Stimulated activated naive CD8-positive, alpha-beta T cell treated with anti-CD3 and anti-CD28 coated beads, Interleukin-15, Interleukin-2, amounts not matched to agents 100 ng/mL and 50 ng/mL, for 24 hours (primary cell): ENCODE results near the gene LRCOL1.

Experiments
- H3K27ac Mint-ChIP-seq: one replicate; pipeline ENCODE4 v1.8.0; 2021; ENCODE audit warnings: mild to moderate bottlenecking, mixed read lengths
- H3K27me3 Mint-ChIP-seq: one replicate; pipeline ENCODE4 v1.8.0; 2021; ENCODE audit warnings: mixed read lengths
- H3K36me3 Mint-ChIP-seq: one replicate; pipeline ENCODE4 v1.8.0; 2021; ENCODE audit warnings: low read depth, mixed read lengths
- H3K4me1 Mint-ChIP-seq: one replicate; pipeline ENCODE4 v1.8.0; 2021; ENCODE audit warnings: low read depth, mixed read lengths
- H3K4me3 Mint-ChIP-seq: one replicate; pipeline ENCODE4 v1.8.0; 2021; ENCODE audit warnings: mild to moderate bottlenecking, mixed read lengths
- H3K9me3 Mint-ChIP-seq: one replicate; pipeline ENCODE4 v1.8.0; 2021; ENCODE audit warnings: mixed read lengths

Gene LRCOL1

GRCh38 chr12:132566516-132567131 is 43.8 kb downstream of the LRCOL1 start:
- Mint-ChIP-seq H3K4me3 (no peak overlapping the region), H3K27me3 (no peaks in the 10 kb centered on the region), H3K9me3 (no peaks in the 10 kb centered on the region), H3K27ac (no peak overlapping the region), H3K4me1 (peaks cover 4% of the 10 kb centered on the region), H3K36me3 (peaks cover 4% of the 10 kb centered on the region)

DNA sequence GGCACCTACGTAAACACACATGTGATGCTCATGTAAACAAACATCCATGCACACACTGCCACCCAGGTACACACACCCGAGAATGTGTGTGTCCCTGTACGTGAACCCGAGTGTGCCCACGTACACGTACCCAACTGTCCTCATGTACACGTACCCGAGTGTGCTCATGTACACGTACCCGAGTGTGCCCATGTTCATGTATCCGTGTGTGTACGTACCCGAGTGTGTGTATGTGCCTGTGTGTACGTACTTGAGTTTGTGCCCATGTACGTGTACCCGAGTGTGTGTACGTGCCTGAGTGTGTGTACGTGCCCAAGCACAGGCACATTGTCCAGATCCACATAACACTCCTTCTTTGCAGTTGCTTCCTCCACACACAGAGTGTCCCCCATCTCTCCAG is 45.0 kb downstream of the LRCOL1 start:
- Mint-ChIP-seq H3K27ac (no peak overlapping the region), H3K36me3 (peaks cover 4% of the 10 kb centered on the region)

GRCh38 chr12:132563911-132564310 is 46.5 kb downstream of the LRCOL1 start:
- peaks cover 13% of the 10 kb centered on the region for H3K4me1 Mint-ChIP-seq

More for the DNA sequence above, 45.0 kb downstream of the LRCOL1 start:
- H3K27me3 Mint-ChIP-seq, result no peaks in the 10 kb centered on the region
- H3K4me3 Mint-ChIP-seq, result no peak overlapping the region
- H3K4me1 Mint-ChIP-seq, result peaks cover 7% of the 10 kb centered on the region
- no peaks in the 10 kb centered on the region for H3K9me3 Mint-ChIP-seq

DNA sequence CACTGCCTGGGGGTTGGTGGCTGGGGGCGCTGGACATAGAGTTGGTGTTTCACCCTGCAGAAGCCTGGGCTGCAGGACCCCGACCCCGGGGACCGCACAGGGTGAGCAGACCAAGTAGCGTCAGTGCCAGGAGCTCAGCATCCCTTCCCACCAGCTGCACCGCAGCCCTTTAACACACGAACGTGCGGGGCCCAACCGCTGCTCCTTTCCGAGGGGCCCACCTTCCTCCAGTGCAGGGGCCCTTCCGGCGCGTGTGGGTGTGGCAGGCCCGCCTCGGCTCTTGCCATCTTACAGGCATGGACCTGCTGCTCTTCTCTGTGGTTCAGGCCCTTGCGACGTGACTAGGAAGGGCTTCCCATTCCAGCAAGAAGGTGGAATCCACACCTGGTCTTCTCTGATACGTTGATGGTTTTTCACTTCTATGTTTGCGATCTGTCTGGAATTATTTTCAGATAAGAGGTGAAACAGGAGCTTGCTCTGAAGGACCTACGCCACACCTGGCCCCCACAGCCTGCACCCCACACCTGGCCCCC is 47.8 kb downstream of the LRCOL1 start:
- Mint-ChIP-seq H3K4me1 (peaks cover 22% of the 10 kb centered on the region), H3K27ac (no peak overlapping the region), H3K36me3 (peaks cover 4% of the 10 kb centered on the region), H3K9me3 (no peaks in the 10 kb centered on the region), H3K4me3 (no peak overlapping the region), H3K27me3 (peaks cover 6% of the 10 kb centered on the region)

More at GRCh38 chr12:132563911-132564310, 46.5 kb downstream of the LRCOL1 start:
- H3K27ac Mint-ChIP-seq, result no peak overlapping the region
- H3K27me3 Mint-ChIP-seq, result peaks cover 4% of the 10 kb centered on the region
- no peaks in the 10 kb centered on the region for H3K9me3 Mint-ChIP-seq
- no peak overlapping the region for H3K4me3 Mint-ChIP-seq
- H3K36me3 Mint-ChIP-seq, result peaks cover 4% of the 10 kb centered on the region

DNA sequence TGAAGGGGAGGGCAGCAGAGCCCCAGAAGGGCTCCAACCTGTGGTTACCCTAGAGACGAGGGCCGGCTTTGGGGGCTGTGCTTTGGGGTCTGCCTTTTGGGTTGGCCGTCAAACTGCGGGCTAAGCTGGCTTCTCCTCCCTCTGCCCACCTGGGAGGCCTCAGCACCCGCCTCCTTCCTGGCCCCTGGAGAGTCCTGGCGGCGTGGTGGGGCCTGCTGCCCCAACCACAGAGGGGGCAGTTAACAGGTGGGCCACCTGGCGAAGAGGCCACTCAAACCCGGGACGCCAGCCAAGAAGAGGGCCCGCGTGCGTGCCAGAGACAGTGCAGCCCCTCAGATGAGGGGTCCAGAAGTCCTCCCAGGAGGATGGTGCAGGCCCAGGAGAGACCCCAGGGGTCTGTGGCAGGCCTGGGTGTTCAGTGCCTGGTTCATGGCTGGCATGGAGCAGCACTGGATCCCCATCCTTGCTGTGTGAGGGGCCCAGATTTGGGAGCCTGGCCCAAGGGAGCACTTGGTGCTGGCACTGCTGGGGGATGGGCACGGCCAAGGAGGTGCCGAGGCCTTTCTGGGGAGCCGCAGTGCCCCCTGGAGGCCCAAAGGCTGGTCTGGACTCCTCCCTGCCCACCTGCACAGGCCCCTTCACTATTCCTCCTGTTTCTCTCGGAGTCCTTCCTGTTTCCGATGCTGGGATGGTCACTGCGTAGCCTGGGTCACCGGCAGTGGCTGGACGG is 48.8 kb downstream of the LRCOL1 start:
- Mint-ChIP-seq H3K9me3 (no peaks in the 10 kb centered on the region), H3K27ac (no peak overlapping the region), H3K4me1 (peaks cover 22% of the 10 kb centered on the region)

GRCh38 chr12:132560614-132561426 is 49.6 kb downstream of the LRCOL1 start:
- Mint-ChIP-seq H3K9me3 (no peaks in the 10 kb centered on the region), H3K27ac (peak overlapping the region; percentile 31), H3K4me3 (peak overlapping the region; percentile 79), H3K4me1 (peaks cover 22% of the 10 kb centered on the region), H3K27me3 (peaks cover 6% of the 10 kb centered on the region), H3K36me3 (peaks cover 4% of the 10 kb centered on the region)

More for the DNA sequence above, 48.8 kb downstream of the LRCOL1 start:
- H3K27me3 Mint-ChIP-seq, result peaks cover 6% of the 10 kb centered on the region
- H3K36me3 Mint-ChIP-seq, result peaks cover 4% of the 10 kb centered on the region
- H3K4me3 Mint-ChIP-seq, result peak overlapping the region; percentile 79

- Mint-ChIP-seq H3K27me3 (peaks cover 6% of the 10 kb centered on the region), H3K9me3 (no peaks in the 10 kb centered on the region), H3K4me3 (peak overlapping the region; percentile 79), H3K27ac (no peak overlapping the region), H3K36me3 (peaks cover 4% of the 10 kb centered on the region), H3K4me1 (peaks cover 22% of the 10 kb centered on the region)
These were observed 50.1 kb downstream of the LRCOL1 start for GRCh38 chr12:132560364-132560613.

GRCh38 chr12:132559652-132560363 is 50.6 kb downstream of the LRCOL1 start:
- peak overlapping the region; percentile 70 for H3K4me3 Mint-ChIP-seq
- peaks cover 6% of the 10 kb centered on the region for H3K27me3 Mint-ChIP-seq
- no peaks in the 10 kb centered on the region for H3K9me3 Mint-ChIP-seq
- no peak overlapping the region for H3K27ac Mint-ChIP-seq
- peaks cover 22% of the 10 kb centered on the region for H3K4me1 Mint-ChIP-seq
- H3K36me3 Mint-ChIP-seq, result peaks cover 4% of the 10 kb centered on the region

DNA sequence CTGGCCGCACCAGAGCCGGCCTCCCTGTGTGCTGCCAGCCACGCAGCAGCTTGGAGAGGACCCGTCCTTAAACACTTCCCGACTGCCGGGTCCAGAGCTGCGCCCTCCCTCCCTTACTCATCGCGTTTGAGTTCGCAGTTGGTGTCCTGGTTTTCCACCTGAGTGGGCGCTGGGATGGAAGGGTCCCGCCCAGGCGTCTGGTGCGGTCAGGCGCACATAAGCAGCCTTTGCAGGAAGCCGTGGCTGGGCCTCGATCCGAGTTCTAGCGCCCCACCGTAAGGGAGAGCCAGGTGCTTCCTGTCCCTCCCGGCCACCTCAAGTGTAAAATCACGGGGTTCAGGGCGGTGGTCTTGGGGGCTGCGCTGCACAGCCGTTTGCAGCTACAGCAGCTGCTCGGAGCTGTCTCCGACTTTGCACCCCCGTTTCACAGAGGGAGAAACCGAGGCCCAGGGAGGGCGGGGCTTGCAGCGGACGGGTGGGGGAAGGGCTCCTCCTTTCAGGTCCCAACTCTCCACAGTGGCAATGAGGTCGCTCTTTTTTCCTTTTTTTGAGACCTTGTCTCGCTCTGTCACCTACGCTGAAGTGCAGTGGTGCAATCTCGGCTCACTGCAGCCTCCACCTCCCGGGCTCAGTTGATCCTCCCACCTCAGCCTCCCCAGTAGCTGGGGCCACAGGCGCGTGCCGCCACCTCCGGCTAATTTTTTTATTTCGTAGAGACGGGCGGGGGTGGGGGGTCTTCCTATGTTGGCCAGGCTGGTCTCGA is 51.3 kb downstream of the LRCOL1 start:
- H3K36me3 Mint-ChIP-seq, result peaks cover 4% of the 10 kb centered on the region
- peak overlapping the region; percentile 70 for H3K4me3 Mint-ChIP-seq
- H3K9me3 Mint-ChIP-seq, result no peaks in the 10 kb centered on the region
- H3K27me3 Mint-ChIP-seq, result peaks cover 6% of the 10 kb centered on the region
- H3K4me1 Mint-ChIP-seq, result peaks cover 22% of the 10 kb centered on the region
- H3K27ac Mint-ChIP-seq, result no peak overlapping the region

DNA sequence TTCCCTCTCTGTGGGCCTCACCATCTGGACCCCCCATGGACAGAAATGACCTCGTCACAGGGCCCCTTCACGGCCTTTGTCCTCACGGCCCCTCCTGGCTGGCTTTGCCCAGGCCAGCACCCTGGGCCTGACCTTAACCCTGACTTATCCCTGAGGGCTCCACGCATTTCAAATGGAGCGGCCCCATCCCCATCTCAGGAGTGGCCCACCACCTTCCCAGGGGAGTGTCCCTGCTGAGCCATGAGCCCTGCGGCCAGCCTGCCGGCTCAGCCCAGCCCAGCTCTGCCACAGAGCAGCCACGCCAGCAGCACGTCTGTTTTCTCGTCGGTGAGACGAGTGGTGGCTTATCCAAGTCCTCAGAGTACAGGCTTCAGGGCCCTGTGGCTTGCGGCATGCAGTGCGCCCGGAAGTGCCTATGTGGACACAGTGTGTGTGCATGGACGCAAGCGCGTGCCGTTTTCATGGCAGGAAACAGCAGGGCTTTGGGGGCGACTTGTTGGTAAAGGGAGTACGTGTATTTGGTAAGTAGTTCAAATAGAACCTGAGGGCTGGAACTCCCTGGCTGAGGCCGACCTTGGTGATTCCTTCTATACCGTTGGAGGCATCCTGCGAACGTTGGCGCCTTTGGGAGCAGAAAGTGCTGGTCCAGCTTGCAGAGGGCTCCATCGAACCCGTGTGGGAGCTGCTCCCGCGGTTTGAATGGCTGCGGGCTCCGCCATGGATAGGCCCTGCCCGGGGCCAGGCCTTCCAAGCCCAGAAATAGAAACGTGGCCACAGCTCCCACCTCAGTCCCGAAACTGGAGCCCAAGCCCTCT is 52.1 kb downstream of the LRCOL1 start:
- H3K9me3 Mint-ChIP-seq, result no peaks in the 10 kb centered on the region
- peaks cover 19% of the 10 kb centered on the region for H3K4me1 Mint-ChIP-seq
- no peak overlapping the region for H3K27ac Mint-ChIP-seq
- H3K36me3 Mint-ChIP-seq, result peaks cover under 1% of the 10 kb centered on the region
- H3K4me3 Mint-ChIP-seq, result no peak overlapping the region
- peaks cover 6% of the 10 kb centered on the region for H3K27me3 Mint-ChIP-seq

GRCh38 chr12:132557291-132558015 is 52.9 kb downstream of the LRCOL1 start:
- Mint-ChIP-seq H3K27ac (no peak overlapping the region), H3K4me1 (peaks cover 18% of the 10 kb centered on the region), H3K36me3 (peaks cover 1% of the 10 kb centered on the region), H3K4me3 (no peak overlapping the region), H3K27me3 (peaks cover 6% of the 10 kb centered on the region), H3K9me3 (no peaks in the 10 kb centered on the region)

DNA sequence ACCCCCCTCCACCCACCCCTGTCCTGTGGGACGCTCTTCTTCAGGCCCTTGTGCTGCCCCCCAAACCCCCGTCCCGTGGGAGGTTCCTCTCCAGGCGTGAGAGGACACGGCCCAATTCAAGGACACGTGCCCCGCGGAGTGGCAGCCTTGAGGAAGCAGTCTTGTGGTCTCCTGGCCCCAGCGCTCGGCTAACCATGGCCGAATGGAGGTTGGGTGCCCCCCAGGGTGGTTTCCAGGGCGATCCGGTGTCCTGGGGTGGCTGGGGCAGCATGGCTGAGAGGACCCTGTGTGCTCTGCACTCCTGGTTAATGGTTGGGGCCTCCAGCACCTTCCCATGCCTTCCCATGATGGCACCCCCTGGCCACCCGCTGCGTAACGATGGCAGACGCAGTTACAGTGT is 53.6 kb downstream of the LRCOL1 start:
- Mint-ChIP-seq H3K4me1 (peaks cover 18% of the 10 kb centered on the region), H3K27ac (no peak overlapping the region), H3K9me3 (no peaks in the 10 kb centered on the region), H3K4me3 (no peak overlapping the region), H3K27me3 (peaks cover 6% of the 10 kb centered on the region), H3K36me3 (peaks cover 4% of the 10 kb centered on the region)

GRCh38 chr12:132556216-132556615 is 54.2 kb downstream of the LRCOL1 start:
- peaks cover 6% of the 10 kb centered on the region for H3K27me3 Mint-ChIP-seq
- H3K4me3 Mint-ChIP-seq, result no peak overlapping the region
- no peak overlapping the region for H3K27ac Mint-ChIP-seq
- peaks cover 4% of the 10 kb centered on the region for H3K36me3 Mint-ChIP-seq
- no peaks in the 10 kb centered on the region for H3K9me3 Mint-ChIP-seq
- H3K4me1 Mint-ChIP-seq, result peaks cover 17% of the 10 kb centered on the region
